ENCODE results near the gene MSH3.
A peak's percentile ranks its signal among the peaks of the same experiment; 100 is the strongest.
"Not testable (repeated sequence)": the region's sequence is repeated elsewhere in the genome, so short reads cannot be mapped to it uniquely, and the experiment has no call there.

Gene MSH3

DNA sequence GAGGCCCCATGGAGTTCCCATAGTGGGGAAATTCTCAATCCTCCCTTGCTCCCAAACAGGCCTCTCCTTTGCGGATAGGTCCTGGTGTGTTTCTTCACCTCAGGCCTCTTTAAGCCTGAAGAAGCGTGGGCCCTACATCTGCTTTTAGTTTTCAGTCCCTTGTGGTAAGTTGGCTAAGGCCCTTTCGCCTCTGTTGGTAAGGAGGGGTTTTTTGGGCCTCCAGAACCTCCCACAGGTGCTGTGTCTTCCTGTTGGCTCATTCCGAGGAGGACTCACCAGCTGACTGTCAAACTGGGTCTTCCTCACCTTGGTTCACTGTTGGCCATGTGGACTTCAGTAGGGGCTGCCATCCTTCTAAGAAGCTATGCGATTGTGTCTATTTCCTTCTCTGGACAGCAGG is 56.8 kb downstream of the MSH3 start:
- DNase-seq: no peak

DNA sequence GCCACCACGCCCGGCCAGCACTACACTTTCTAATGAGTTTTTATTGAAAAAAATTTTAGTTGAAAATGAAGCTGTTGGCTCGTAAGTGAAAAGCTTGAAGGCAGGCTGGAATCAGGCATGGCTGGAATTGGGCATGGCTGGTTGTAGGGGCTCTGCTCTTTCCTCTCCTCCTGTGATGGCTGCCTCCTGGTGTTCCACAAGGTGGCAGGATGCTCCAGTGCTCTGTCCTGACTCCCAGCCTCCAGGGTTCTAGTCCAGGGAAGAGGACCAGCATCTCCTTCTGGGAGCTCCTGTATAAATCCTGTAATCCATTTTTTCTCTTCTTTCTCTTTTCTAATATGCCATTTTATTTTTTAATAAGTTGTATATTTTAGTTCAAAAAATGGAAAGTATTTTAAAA is 57.5 kb downstream of the MSH3 start:
- peak; percentile 51 for DNase-seq

DNA sequence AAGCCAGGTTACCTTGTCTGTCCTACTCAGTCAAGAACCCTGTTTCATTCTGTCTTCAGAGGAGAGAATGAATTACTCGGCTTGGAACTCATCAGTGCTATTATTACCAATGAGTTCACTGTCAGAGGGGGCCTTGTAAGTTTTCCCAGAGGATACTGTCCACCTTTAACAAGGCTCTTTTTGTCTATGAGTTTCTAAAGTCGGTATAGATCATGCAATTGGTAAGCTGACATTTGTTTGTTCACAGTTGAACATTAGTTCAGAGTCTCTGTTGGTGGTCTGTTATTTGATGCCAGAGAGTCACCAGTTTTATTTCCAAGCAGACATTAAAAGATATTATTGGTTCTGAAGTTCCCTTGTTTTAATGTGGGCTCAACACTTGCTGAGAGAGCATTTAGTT is 58.5 kb downstream of the MSH3 start:
- peak; percentile 10 for DNase-seq

DNA sequence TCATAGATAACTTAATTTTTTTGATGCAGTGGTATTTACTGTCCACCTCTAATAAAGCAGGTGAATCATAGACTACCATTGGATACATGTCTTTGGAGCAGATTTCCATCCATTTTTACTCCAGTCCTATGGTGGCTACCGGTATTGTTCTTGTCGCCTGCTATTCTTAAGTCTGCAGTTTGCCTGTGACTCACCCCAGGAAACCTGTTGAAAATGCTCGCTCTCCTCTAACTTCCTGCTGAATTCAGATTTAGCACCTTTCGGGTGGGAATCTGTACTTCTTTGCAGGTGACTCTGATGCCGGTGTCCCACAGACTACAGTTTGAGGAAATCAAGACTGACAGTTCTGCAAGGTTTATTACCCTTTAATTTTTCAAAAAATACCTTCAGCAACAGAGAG is 59.2 kb downstream of the MSH3 start:
- DNase-seq: no peak

DNA sequence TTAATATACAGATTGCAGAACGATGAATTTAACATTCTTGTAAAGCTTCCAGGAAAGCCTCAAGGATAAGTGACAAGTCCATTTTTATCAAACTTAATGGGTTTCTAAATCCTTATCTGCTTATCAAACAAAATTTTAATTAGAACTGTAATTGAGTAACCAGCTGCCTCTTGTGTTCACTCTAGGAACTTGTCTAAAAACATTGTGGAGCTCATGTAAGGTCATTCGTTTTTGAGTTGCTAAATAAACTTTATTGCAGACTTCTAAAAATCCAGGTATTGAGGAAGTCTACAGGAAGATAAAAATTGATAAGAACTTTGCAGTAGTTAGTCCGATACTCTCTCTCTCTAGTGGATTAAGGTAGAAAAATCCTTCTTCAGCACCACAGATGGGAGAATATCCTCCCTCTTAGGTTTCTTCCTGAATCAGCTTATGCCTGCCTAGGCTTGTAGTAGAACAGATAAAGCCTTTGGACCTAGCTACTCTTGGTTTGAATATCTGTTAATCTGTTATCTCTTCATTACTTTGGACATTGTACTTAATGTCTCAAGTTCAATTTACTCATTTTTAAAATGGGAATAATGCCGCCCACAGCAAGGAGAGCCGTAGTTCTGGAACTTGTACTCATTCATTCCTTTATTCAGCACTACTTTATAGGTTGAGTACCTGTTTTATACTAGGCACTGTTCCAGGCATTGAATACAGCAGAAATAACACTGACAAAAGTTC is 60.3 kb downstream of the MSH3 start:
- no peak for DNase-seq

DNA sequence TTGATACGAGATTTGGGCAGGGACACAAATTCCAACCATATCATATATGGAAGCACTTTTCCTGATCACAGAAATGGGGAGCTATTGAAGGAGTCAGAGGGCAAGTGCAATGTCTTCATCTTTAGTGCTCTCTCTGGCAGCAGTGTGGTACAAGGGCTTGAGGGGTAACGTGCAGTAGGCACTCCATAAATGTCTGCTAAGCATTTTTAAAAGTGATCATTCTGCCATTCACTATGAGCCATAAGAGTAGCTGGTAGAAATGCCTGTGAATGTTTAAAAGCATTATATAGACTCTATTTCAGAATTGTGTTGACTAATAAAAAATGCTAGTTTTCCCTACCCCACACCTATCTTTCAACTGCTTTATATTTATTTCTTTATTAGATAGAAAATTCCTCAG is 61.4 kb downstream of the MSH3 start:
- DNase-seq: no peak

DNA sequence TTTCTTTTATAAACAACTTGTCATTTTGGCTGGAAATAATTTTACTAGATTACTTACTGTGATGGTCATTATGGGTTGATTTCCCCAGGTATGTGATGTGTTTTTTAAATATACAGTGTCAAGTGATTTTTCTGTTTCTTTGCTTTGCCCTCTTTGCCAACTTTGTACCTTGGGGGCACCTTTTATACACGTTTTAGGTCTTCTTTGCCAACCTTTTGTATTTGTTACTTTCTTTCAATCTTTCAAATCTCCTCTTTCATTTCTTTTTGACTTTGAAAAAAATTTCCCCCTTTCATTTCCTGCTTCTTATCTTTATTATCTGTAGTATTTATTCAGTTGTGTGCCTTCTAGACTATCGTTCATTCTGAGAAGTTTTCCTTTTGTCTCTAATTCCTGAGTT is 65.7 kb downstream of the MSH3 start:
- no peak for DNase-seq

GRCh38 chr5:80722916-80723315 is 68.5 kb downstream of the MSH3 start:
- DNase-seq: no peak

GRCh38 chr5:80725446-80725845 is 71.0 kb downstream of the MSH3 start:
- no peak for DNase-seq

DNA sequence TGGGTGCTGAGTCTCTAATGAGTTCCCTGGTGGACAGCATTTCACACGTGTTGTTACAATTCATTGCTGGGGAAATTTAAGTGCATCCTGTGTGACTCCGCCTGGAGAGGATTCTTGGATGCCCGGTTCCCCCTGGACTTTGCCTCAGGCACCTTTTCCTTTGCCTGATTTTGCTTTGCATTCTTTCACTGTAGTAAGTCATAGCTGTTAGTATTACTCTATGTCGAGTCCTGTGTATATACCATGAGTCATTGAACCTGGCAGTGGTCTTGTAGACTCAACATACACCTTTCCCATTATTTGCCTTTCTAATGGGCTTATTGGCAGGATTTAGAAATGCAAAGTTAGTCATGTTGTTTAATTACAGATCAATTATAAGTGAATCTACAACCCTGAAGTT is 82.3 kb downstream of the MSH3 start:
- no peak for DNase-seq

- no peak for DNase-seq
These were observed 84.0 kb downstream of the MSH3 start for GRCh38 chr5:80738466-80738865.

GRCh38 chr5:80739057-80739456 is 84.6 kb downstream of the MSH3 start:
- no peak for DNase-seq

GRCh38 chr5:80739496-80739895 is 85.0 kb downstream of the MSH3 start:
- no peak for DNase-seq

DNA sequence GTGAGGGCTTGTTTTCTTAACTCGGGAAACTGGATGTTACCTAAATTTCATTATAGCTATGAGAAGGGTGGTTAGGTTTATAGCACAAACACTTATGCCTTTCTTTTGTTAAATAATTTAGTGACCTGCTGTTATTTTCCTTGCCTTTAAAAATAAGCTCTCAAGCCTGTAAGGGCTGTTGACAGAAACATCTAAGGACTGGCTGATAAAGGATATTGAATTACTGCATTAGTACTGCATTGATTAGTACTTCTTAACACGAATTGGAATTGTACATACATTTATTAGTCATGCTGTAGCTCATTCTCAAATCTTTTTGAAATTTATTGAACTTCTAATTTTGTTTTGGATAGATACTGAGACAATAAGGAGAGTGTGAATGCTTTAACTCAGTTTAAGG is 85.4 kb downstream of the MSH3 start:
- no peak for DNase-seq

DNA sequence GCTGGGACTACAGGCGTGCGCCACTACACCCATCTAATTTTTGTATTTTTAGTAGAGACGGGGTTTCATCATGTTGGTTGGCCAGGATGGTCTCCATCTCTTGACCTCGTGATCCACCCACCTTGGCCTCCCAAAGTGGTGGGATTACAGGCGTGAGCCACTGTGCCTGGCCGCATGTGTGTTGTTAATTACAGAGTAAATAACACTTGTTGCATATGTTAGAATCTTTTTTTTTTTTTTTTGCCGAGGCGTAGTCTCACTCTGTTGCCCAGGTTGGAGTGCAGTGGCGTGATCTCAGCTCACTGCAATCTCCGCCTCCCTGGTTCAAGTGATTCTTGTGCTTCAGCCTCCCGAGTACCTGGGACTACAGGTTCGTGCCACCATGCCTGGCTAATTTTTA is 86.0 kb downstream of the MSH3 start:
- DNase-seq: not testable (repeated sequence)

- DNase-seq: no peak
These were observed 86.5 kb downstream of the MSH3 start for GRCh38 chr5:80740999-80741398.

DNA sequence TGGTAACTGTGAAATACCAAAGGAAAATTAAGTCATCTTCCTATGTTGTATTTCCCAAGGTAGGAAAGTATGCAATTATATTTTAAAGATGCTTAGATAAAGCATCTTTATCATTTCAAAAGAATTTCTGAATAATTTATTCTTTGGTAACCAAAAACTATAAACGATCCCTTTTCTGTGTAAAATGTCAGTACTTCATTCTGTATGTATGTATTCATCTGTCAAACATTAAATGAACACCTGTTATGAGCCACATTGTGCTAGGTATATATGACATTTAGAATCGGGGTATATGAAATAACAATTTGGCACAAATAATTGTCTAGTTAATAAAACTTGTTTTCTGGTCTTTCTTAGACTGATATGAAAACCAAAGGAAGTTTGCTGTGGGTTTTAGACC is 89.7 kb downstream of the MSH3 start:
- no peak for DNase-seq

DNA sequence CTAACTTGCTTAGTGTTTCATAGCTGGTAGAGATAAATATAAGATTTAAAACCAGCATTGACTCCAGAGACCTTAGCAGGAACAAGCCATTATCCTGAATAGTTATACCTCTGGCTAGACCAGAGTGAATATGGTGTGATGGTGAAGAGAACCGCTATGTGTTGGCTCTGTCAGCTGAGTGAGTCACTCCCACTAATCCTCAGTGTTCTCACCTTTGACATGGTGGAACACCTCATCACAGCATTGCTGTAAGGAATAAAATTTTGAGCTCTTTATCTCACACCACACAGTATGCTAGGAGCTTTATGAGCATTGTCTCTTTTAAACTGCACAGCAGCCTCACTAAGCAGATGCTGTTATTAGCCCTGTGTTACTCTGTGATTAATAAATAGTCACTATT is 91.0 kb downstream of the MSH3 start:
- no peak for DNase-seq

GRCh38 chr5:80747922-80748321 is 93.5 kb downstream of the MSH3 start:
- DNase-seq: peak; percentile 5

DNA sequence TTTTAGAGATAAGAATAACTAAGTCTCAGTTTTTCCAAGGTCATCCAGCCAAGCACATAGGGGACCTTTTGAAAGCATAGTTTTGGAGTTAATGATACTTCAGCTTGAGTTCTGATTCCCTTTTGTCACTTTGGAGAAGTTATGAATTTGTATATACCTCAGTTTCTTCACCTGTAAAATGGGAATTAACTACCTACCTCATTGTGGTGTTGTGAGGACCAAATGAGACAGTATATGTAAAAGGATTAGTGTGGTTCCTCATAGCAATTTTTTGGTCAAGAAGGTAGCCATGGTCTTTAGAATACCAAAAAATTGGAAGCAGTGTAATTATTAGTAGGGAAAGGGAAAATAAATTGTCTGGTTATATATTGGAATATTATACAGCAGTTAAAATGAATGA is 98.0 kb downstream of the MSH3 start:
- DNase-seq: no peak

DNA sequence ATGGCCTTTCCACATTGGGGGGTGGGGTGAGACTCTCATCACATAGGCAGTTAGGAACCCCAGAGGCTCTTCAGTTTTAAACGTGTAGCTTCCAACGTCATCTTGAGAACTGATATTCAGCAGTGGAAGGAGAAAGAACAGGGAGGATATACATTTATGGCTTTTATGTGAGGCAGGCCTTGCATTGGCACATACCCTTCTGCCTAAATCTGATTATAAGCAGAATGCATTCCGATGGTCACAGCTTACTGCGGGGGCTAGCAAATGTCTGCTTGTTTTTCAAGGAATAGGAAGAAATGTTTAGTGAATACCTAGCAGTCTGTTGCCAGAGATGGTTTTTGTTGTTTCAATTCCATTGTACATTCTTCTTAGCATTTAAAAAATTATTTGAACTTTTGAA is 99.3 kb downstream of the MSH3 start:
- DNase-seq: no peak

GRCh38 chr5:80754900-80755299 is 100.4 kb downstream of the MSH3 start:
- peak; percentile 88 for DNase-seq

GRCh38 chr5:80755626-80756025 is 101.2 kb downstream of the MSH3 start:
- DNase-seq: no peak

DNA sequence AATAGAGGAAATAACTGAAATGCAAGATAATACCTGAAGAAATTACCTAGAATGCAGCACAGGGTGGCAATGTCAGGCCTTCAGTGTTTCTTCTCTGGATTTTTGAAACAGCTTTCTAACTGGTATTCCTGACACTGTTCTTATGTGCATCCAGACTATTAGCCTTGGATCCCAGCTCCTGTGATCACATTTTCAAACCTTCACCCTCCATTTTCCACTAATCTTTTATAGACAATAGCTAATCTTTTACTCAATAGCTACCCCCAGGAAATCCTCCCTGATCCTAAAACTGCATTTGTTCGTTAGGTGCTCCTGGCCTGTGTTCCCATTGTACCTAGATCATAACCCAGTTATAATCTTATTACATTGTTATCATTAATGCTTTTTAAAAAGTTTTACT is 101.8 kb downstream of the MSH3 start:
- no peak for DNase-seq

GRCh38 chr5:80757290-80757689 is 102.8 kb downstream of the MSH3 start:
- no peak for DNase-seq
